HL-60 (cell line): ENCODE results near the gene UBR4.

Experiments used
- DNase-seq, 2 experiments: peaks; one replicate each; pipeline ENCODE4 v3.0.0-alpha.2; 2010 to 2020; ENCODE audit warnings: low read depth in 1 of 2, low spot score in 1 of 2
- H3K27ac ChIP-seq: fragments of 250-450 bp; sonication (Bioruptor Pico); replicated peaks from 2 replicates; pipeline ENCODE4 v1.5.1; 2020; ENCODE audit warnings: mild to moderate bottlenecking, moderate library complexity
- H3K27me3 ChIP-seq: fragments of 250-450 bp; sonication (Bioruptor Pico); 2 replicates; pipeline ENCODE4 v1.5.1; 2021; ENCODE audit warnings: mild to moderate bottlenecking, moderate library complexity; ENCODE audit not compliant: insufficient read depth, poor library complexity, severe bottlenecking
- H3K4me3 ChIP-seq: replicated peaks from 2 replicates; pipeline ENCODE4 v1.5.1; 2011; ENCODE audit warnings: mild to moderate bottlenecking, control low read depth, low read length; ENCODE audit not compliant: insufficient read depth
- CTCF ChIP-seq: IDR thresholded peaks from one replicate; pipeline ENCODE4 v1.5.1; 2011; ENCODE audit warnings: low read length, control low read depth, inconsistent platforms; ENCODE audit not compliant: insufficient read depth
- GABPA ChIP-seq: IDR thresholded peaks from 2 replicates; pipeline ENCODE4 v1.6.1; 2012; ENCODE audit warnings: low read depth
- POLR2AphosphoS5 ChIP-seq: IDR thresholded peaks from 2 replicates; pipeline ENCODE4 v1.6.1; 2012; ENCODE audit warnings: low read depth
- REST ChIP-seq: IDR thresholded peaks from 2 replicates; pipeline ENCODE4 v1.6.1; 2012; ENCODE audit warnings: low read depth; ENCODE audit not compliant: insufficient replicate concordance
- SPI1 ChIP-seq: IDR thresholded peaks from 2 replicates; pipeline ENCODE4 v1.6.1; 2012; ENCODE audit warnings: low read depth, mild to moderate bottlenecking, borderline replicate concordance

UBR4 gene

DNA sequence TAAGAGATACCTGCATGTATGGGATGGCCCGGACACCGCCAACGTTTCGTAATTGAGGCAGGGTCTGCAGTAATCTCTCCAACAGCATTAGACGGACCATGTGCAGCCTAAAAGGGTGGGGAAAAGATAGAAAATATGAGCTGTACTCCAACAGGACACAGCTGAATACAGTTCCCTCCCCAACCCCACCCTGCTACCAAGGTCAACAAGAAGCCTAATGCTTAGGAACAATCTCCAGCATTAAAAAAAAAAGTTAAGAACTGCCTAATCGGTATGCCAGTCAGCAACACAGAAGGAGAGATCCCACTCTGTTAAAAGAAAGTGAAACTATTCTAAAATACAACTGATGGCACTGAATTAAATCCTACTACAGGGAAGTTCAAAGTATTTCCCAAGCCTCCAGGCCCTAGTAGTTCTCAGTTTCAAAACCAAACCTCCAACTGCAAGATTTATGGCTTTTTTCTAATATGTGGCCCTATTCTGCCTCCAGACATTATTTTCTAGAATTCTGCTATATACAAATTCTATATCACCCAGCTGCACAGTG lies 81.0 kb downstream of the UBR4 start:
- TF ChIP-seq GABPA, result no peak
- no peak for TF ChIP-seq SPI1
- no peak for TF ChIP-seq CTCF
- no peak for TF ChIP-seq REST
- no peak for TF ChIP-seq POLR2AphosphoS5
- Histone ChIP-seq H3K27ac (peak overlapping the region; percentile 64), H3K27me3 (no peaks in the 10 kb centered on the region), H3K4me3 (no peak overlapping the region)
- DNase-seq, result peak in 1 of 2 experiments; percentile 25

DNA sequence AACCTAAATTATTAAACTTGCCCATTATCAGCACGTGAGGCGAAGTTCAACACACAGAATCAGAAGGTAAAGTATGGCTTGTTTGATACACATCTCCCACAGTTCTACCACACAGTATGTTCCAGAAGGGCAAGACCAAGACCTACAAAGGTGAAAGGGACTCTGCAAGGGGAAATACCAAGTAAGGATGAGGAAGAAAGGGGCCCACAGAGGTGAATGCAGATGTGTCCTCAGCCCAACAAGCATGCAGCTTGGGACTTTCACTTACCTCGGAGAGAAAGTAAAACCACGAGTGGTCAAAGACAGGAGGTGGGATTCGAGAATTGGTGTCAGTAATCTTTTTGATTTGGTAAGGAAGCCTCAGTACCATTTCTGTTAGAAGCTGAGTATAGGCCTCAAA lies 85.8 kb downstream of the UBR4 start:
- Histone ChIP-seq H3K4me3 (no peak overlapping the region), H3K27me3 (no peaks in the 10 kb centered on the region), H3K27ac (peak overlapping the region; percentile 76)
- peak; percentile 16 to 71 for DNase-seq
- TF ChIP-seq CTCF (no peak), REST (no peak), SPI1 (no peak), GABPA (no peak), POLR2AphosphoS5 (no peak; the same call in 1 of the 2 replicates)

- TF ChIP-seq REST, result no peak
- peak; percentile 78; the same call in 1 of the 2 replicates for TF ChIP-seq SPI1
- no peak; the same call in none of the 2 replicates for TF ChIP-seq POLR2AphosphoS5
- Histone ChIP-seq H3K27ac (peak overlapping the region; percentile 76), H3K27me3 (no peaks in the 10 kb centered on the region), H3K4me3 (no peak overlapping the region)
- peak; percentile 37 to 87 for DNase-seq
Measured at GRCh38 chr1:19123837-19124236, 86.2 kb downstream of the UBR4 start.
